ENCODE data around the gene DDX23. TPM values are rescaled to one million over a fixed set of nuclear protein-coding genes. Genes with fewer than 3 reads are reported as not detected.

DDX23 gene
- total and polyA plus RNA-seq, 10 donors = 33.1 to 104 (median 83.5) TPM

- Histone ChIP-seq H3K27ac (peak overlapping the region; percentile 72 to 87 (median 80)), H3K36me3 (no peaks in the 10 kb centered on the region), H3K4me1 (peaks cover 2 to 85% (median 51%) of the 10 kb centered on the region in 6 donors), H3K27me3 (replicated peaks in 1 of 7) (peaks cover 0 to 43% (median 5%) of the 10 kb centered on the region in 7 donors), H3K4me3 (peak overlapping the region; percentile 65 to 95 (median 82)), H3K9me3 (no peaks in the 10 kb centered on the region)
- intact Hi-C loops (cut with DNase I; ENCODE audit: low total_unique reads) = no loop called here
- WGBS, 5 donors = 1 to 2% (median 2%) methylated on average over 50 to 54 of the region's 54 CpGs
- peak; percentile 40 to 59 (median 49) for TF ChIP-seq POLR2AphosphoS5 (IDR thresholded peaks at IDR 0.05)
- no peak for TF ChIP-seq POLR2A (IDR thresholded peaks at IDR 0.05)
- DNase-seq = peak; percentile 83
Observed at GRCh38 chr12:48815126-48816110, 36.5 kb downstream of the DDX23 start.

GRCh38 chr12:48814262-48815125 is 37.5 kb downstream of the DDX23 start:
- WGBS, 5 donors = 0 to 2% (median 1%) methylated on average over 42 to 70 of the region's 70 CpGs
- peak overlapping the region; percentile 72 to 87 (median 80) for H3K27ac ChIP-seq

GRCh38 chr12:48813465-48814261 is 38.3 kb downstream of the DDX23 start:
- Histone ChIP-seq H3K27me3 (replicated peaks in 1 of 7) (peaks cover 0 to 33% (median 5%) of the 10 kb centered on the region in 7 donors), H3K4me3 (peak overlapping the region in 7 of 8 donors; percentile 65 to 95 (median 87)), H3K9me3 (no peaks in the 10 kb centered on the region), H3K4me1 (peaks cover 2 to 74% (median 45%) of the 10 kb centered on the region in 6 donors), H3K27ac (peak overlapping the region; percentile 72 to 87 (median 80)), H3K36me3 (no peaks in the 10 kb centered on the region)
- no peak for DNase-seq
- 27 to 38% (median 32%) methylated on average over 18 of the region's 18 CpGs for WGBS, 5 donors
- intact Hi-C loops (cut with DNase I; ENCODE audit: low total_unique reads) = no loop called here
- TF ChIP-seq CTCF (IDR thresholded peaks at IDR 0.05 in 8 of 11, conservative IDR thresholded peaks at IDR 0.05 in 3 of 11) = no peak
- no peak for TF ChIP-seq POLR2AphosphoS5 (IDR thresholded peaks at IDR 0.05)
- TF ChIP-seq POLR2A (IDR thresholded peaks at IDR 0.05) = no peak

More at GRCh38 chr12:48814262-48815125, 37.5 kb downstream of the DDX23 start:
- Histone ChIP-seq H3K4me3 (peak overlapping the region; percentile 65 to 95 (median 82)), H3K27me3 (replicated peaks in 1 of 7) (peaks cover 0 to 42% (median 5%) of the 10 kb centered on the region in 7 donors), H3K4me1 (peaks cover 2 to 83% (median 51%) of the 10 kb centered on the region in 6 donors), H3K9me3 (no peaks in the 10 kb centered on the region), H3K36me3 (no peaks in the 10 kb centered on the region)
- intact Hi-C loops (cut with DNase I; ENCODE audit: low total_unique reads) = no loop called here
- TF ChIP-seq POLR2AphosphoS5 (IDR thresholded peaks at IDR 0.05) (peak; percentile 69 to 76 (median 70)), POLR2A (IDR thresholded peaks at IDR 0.05) (no peak), CTCF (IDR thresholded peaks at IDR 0.05 in 8 of 11, conservative IDR thresholded peaks at IDR 0.05 in 3 of 11) (peak; percentile 84 to 100 (median 99))
- peak; percentile 96 for DNase-seq

DNA sequence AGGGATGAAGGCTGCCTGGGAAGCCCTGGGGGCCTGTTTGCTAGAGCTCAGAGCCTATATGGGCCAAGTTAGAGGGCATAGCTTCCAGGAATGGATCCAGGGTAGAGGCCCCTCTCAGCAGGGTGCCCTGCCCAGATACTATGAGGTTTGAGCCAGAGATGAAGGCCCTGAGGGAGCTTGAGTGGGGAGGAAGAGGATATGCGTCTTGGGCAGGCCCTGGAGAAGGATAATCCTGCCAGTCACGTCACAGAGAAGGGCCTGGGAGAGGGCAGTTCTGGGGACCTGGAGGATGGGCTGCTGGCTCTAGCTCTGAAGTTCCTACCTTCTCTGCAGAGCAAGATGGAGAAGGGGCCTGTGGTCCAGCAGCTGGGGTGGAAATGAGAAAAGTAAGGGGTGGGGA is 39.6 kb downstream of the DDX23 start:
- H3K27ac ChIP-seq = peak overlapping the region in 2 of 8 donors; percentile 29 to 46
- H3K4me1 ChIP-seq = peaks cover 2 to 62% (median 36%) of the 10 kb centered on the region in 6 donors
- DNase-seq = no peak
- H3K27me3 ChIP-seq (replicated peaks in 1 of 7) = peaks cover 0 to 21% (median 5%) of the 10 kb centered on the region in 7 donors
- no peaks in the 10 kb centered on the region for H3K36me3 ChIP-seq
- no peak for TF ChIP-seq POLR2AphosphoS5 (IDR thresholded peaks at IDR 0.05)
- no peak for TF ChIP-seq POLR2A (IDR thresholded peaks at IDR 0.05)
- no peak for TF ChIP-seq CTCF (IDR thresholded peaks at IDR 0.05 in 8 of 11, conservative IDR thresholded peaks at IDR 0.05 in 3 of 11)
- no peak overlapping the region for H3K4me3 ChIP-seq
- WGBS, 5 donors = 55 to 76% (median 65%) methylated on average over 2 of the region's 2 CpGs
- no peaks in the 10 kb centered on the region for H3K9me3 ChIP-seq
- intact Hi-C loops (cut with DNase I; ENCODE audit: low total_unique reads) = no loop called here

Measured in spleen (tissue), 11 donors.